OCI-LY7 (cell line): Measurements from ENCODE around the gene FGA. TPM values are rescaled to one million over a fixed set of nuclear protein-coding genes. Genes with fewer than 3 reads are reported as not detected.
A peak's percentile ranks its signal among the peaks of the same experiment; 100 is the strongest.

Experiments used
- BruUV-seq: library from RNA; stranded (reverse); fragments of 400-500 nt; replicated peaks from 2 replicates; lab custom pipeline; 2021; lab: Mats Ljungman, UMichigan
- CTCF ChIA-PET: fragments of 300-600 bp; sonication (Branson Sonifier 250); formaldehyde crosslinking; loops from one replicate; lab custom pipeline; 2022; ENCODE audit warnings: antibody characterized with exemption; ENCODE audit not compliant: unreplicated experiment; lab: Charles Lee
- POLR2A ChIA-PET: fragments of 300-600 bp; sonication (Branson Sonifier 250); formaldehyde crosslinking; loops from one replicate; lab custom pipeline; 2022; ENCODE audit warnings: antibody characterized with exemption; lab: Charles Lee
- DNase-seq: peaks from one replicate; pipeline ENCODE4 v3.0.0-alpha.2; 2015; ENCODE audit warnings: low spot score
- H2AFZ ChIP-seq: fragments of 200-600 bp; sonication (generic), shearing (Covaris generic); 2 replicates; pipeline ENCODE4 v1.6.1; 2014; ENCODE audit warnings: mild to moderate bottlenecking, antibody characterized with exemption, low read length, moderate library complexity
- H3K27ac ChIP-seq: fragments of 200-600 bp; sonication (generic); 2 replicates; pipeline ENCODE4 v1.5.1; 2014; ENCODE audit warnings: mixed run types, low read depth, mild to moderate bottlenecking, moderate library complexity, low read length, inconsistent platforms; ENCODE audit not compliant: poor library complexity, severe bottlenecking
- H3K36me3 ChIP-seq: fragments of 200-600 bp; sonication (generic); 2 replicates; pipeline ENCODE4 v1.6.1; 2014; ENCODE audit warnings: mild to moderate bottlenecking, antibody characterized with exemption, low read length, moderate library complexity, mixed read lengths; ENCODE audit not compliant: insufficient read depth
- H3K4me1 ChIP-seq: fragments of 200-600 bp; sonication (generic); 2 replicates; pipeline ENCODE4 v1.5.1; 2014; ENCODE audit warnings: mild to moderate bottlenecking, low read length; ENCODE audit not compliant: insufficient read depth, poor library complexity, severe bottlenecking
- H3K4me2 ChIP-seq: fragments of 200-600 bp; sonication (generic); 2 replicates; pipeline ENCODE4 v1.6.1; 2014; ENCODE audit warnings: mild to moderate bottlenecking, low read length
- H3K4me3 ChIP-seq: fragments of 200-600 bp; sonication (generic); 2 replicates; pipeline ENCODE4 v1.5.1; 2014; ENCODE audit warnings: mild to moderate bottlenecking, low read depth, low read length; ENCODE audit not compliant: poor library complexity, severe bottlenecking
- H3K79me2 ChIP-seq: fragments of 200-600 bp; sonication (generic); 2 replicates; pipeline ENCODE4 v1.6.1; 2016; ENCODE audit warnings: low read depth, mild to moderate bottlenecking, low read length, moderate library complexity, mixed read lengths; ENCODE audit not compliant: insufficient read depth
- H3K9me2 ChIP-seq: fragments of 200-600 bp; sonication (generic); 2 replicates; pipeline ENCODE4 v1.6.1; 2016; ENCODE audit warnings: mild to moderate bottlenecking, low read length, mixed read lengths; ENCODE audit not compliant: insufficient read depth
- H3K9me3 ChIP-seq: fragments of 200-600 bp; sonication (generic); 2 replicates; pipeline ENCODE4 v1.6.1; 2014; ENCODE audit warnings: mild to moderate bottlenecking, mixed run types, low read length, mixed read lengths
- H4K20me1 ChIP-seq: fragments of 200-600 bp; sonication (generic); 2 replicates; pipeline ENCODE4 v1.6.1; 2014; ENCODE audit warnings: mild to moderate bottlenecking, antibody characterized with exemption, low read length, moderate library complexity, mixed read lengths; ENCODE audit not compliant: insufficient read depth
- CTCF ChIP-seq: fragments of 200-600 bp; sonication (generic); conservative IDR thresholded peaks from 2 replicates; pipeline ENCODE4 v1.5.1; 2014; ENCODE audit warnings: mild to moderate bottlenecking, antibody characterized with exemption, low read length, moderate library complexity, mixed read lengths
- EZH2phosphoT487 ChIP-seq: fragments of 200-600 bp; sonication (generic); IDR thresholded peaks from 2 replicates; pipeline ENCODE4 v1.6.1; 2018; ENCODE audit warnings: low read depth, borderline replicate concordance, mild to moderate bottlenecking, mixed run types, antibody characterized with exemption, low read length, moderate library complexity, mixed read lengths
- intact Hi-C: fragments of 100-400 bp; cut with micrococcal nuclease; formaldehyde crosslinking; loops from one replicate; pipeline ENCODE4 v1.10.0; 2022; ENCODE audit not compliant: unreplicated experiment
- total RNA-seq, 2 experiments: library from RNA; depleted of rRNA in 1 of 2; stranded (reverse); fragments of >200 nt in 1 of 2; shearing (Covaris generic) in 1 of 2; gene quantifications; 2 replicates each; pipeline ENCODE4 v1.2.3, GENCODE V29; 2014 to 2022

Gene FGA
- total RNA-seq, 2 experiments from 2014 or later: not detected

GRCh38 chr4:154620111-154620510, 29.6 kb upstream of the FGA start:
- TF ChIP-seq CTCF (no peak), EZH2phosphoT487 (no peak)
- Histone ChIP-seq H3K4me1 (peaks cover 9% of the 10 kb centered on the region), H3K9me2 (no peaks in the 10 kb centered on the region), H3K36me3 (no peaks in the 10 kb centered on the region), H3K4me3 (no peak overlapping the region), H3K79me2 (no peaks in the 10 kb centered on the region), H3K27ac (no peak overlapping the region), H2AFZ (no peak overlapping the region), H4K20me1 (no peaks in the 10 kb centered on the region), H3K4me2 (no peak overlapping the region), H3K9me3 (no peaks in the 10 kb centered on the region)
- no peak for DNase-seq
- intact Hi-C loops: no loop called here
- ChIA-PET CTCF (interaction anchor here (0.6 to 0.8 kb wide), 2 partner anchors 34 to 289 kb away, joined by 3 to 4 read pairs; no protein-coding TSS in a partner anchor), POLR2A (interaction anchor here (1.2 kb wide), 1 partner anchor 68 kb away, joined by 4 read pairs; no protein-coding TSS in a partner anchor)
- BruUV-seq: no TSS peak

GRCh38 chr4:154618708-154619315, 28.3 kb upstream of the FGA start:
- H3K9me2 ChIP-seq: no peaks in the 10 kb centered on the region

More at GRCh38 chr4:154618708-154619315, 28.3 kb upstream of the FGA start:
- no peaks in the 10 kb centered on the region for H3K36me3 ChIP-seq
- no peak overlapping the region for H2AFZ ChIP-seq
- BruUV-seq: no TSS peak
- intact Hi-C loops: loop anchor here (1.0 kb wide), 2 partner anchors 67 to 115 kb away; no protein-coding TSS in a partner anchor
- H3K79me2 ChIP-seq: no peaks in the 10 kb centered on the region
- no peak overlapping the region for H3K4me3 ChIP-seq
- no peak overlapping the region for H3K4me2 ChIP-seq
- H3K9me3 ChIP-seq: no peaks in the 10 kb centered on the region
- CTCF ChIA-PET: interaction anchor here (1.1 kb wide), 3 partner anchors 11 to 70 kb away, joined by 3 read pairs; no protein-coding TSS in a partner anchor
- TF ChIP-seq CTCF (peak; percentile 88), EZH2phosphoT487 (no peak)
- no peak overlapping the region for H3K27ac ChIP-seq
- POLR2A ChIA-PET: interaction anchor here (0.5 to 1.3 kb wide), 8 partner anchors 20 to 386 kb away, joined by 3 to 5 read pairs (median 3); no protein-coding TSS in a partner anchor
- H3K4me1 ChIP-seq: peaks cover 9% of the 10 kb centered on the region
- H4K20me1 ChIP-seq: no peaks in the 10 kb centered on the region
- peak; percentile 73 for DNase-seq
